NCI-H748 (cell line): ENCODE measurements around the gene C10orf105.

ENCODE experiments used
- DNase-seq: peaks from one replicate; lab custom pipeline; 2025; ENCODE audit not compliant: unreplicated experiment; lab: John Stamatoyannopoulos, UW

C10orf105 gene

GRCh38 chr10:71737834-71738197 is 18.2 kb upstream of the C10orf105 start:
- no peak for DNase-seq

DNA sequence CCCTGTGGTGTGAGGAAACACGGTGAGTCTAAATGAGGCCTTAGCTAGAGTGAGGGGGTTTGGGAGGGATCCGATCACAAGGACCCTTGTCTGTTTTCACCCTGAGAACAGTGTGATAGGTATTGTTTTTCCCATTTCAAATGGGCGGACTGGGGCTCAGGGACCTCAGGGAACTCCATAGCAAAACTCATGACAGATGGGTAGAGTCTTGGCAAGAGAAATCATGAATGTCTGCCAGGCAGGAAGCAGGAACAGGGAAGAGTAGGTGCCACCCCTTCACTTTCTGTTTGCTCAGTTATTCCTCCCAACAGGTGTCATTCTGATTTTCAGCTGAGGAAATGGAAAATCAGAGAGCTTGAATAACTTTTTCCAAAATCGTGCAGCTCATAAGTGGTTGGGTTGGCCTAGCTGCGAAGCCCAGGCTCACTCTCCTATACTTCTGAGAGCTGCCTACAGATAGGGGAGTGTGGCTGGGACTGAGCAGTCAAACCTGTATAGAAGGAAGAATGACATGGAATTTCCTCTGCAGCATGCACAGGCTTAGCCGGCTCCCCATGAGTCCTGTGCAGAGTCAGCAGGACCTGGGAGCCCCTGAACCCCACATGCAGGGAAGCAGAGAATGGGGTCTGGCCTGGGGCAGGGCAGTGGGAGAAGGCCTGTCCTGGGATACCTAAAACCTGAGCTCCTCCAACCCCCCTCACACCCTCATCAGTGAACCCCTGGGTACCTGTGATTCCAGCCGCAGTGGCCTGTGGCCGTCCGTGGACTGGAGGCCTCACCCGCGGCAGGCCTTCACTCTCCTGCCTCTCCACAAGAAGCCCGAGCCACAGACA is 17.6 kb upstream of the C10orf105 start:
- no peak for DNase-seq

- DNase-seq: no peak
Observed at GRCh38 chr10:71736570-71736952, 17.0 kb upstream of the C10orf105 start.

DNA sequence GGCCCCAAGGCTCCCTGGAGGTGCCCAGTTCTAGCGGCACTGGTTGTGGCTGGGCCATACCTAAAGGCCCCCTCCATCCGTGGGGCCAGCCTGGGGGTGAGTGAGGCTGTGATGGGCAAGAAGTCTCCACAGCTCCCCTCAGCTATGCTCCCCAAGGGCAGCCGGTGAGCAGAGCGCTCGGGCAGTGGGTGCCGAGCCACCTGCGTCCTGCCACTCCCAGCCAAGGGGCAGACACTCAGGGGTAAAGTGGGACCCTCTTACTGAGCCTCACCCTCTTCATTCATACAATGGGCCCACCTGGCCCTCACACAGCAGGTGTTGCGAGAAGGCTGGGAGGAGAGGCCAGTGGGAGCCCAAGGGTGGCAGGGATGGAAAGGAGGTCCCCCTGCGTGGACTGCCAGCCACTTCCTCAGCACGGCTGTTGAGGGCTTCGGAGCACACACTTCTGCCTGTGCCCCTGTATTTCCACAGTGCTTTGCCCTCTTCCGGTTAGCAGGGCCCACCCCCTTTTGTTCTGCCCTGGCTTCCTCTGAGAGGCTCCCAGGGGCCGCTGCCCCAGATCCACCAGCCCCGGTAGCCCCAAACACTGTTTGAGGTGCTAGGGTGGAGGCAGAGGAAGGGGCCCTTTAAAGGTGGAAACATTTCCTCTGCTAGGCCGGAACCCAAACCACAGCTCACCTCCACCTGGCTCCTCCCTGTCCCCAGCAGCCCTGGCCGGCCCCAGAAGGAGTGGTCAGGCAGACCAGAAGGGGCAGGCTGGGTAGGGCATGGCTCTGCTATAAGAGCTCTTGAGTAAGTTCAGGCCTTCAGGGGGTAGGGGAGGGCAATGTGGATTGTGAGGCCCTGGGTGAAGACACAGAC is 16.4 kb upstream of the C10orf105 start:
- DNase-seq: no peak

- DNase-seq: no peak
Observed at GRCh38 chr10:71734797-71735196, 15.2 kb upstream of the C10orf105 start.

- DNase-seq: no peak
Observed at GRCh38 chr10:71731791-71732190, 12.2 kb upstream of the C10orf105 start.

DNA sequence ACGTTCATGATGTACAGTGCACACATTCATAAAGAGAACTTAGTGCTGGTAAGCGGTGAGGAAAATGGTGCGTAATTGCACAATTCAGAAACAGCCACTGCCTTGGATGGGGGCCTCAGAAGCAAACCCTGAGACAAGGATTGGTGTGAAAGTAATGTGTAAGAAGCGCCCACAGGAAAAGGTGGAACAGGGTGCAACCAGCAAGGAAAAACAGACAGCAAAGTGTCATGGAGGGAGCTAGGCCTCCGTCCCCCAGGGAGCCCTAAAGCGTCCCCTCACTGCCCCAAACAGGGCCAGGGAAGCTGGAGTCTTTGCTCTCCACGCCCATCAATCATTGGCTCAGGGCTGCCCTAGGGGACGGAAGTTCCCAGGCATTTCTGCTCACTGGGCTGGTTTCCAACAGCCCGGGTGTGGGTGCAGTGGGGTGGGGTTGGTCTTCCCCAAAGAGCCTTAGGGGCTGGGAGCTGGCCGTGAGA is 9.6 kb upstream of the C10orf105 start:
- no peak for DNase-seq

GRCh38 chr10:71727738-71728737 is 8.5 kb upstream of the C10orf105 start:
- peak; percentile 5 for DNase-seq

DNA sequence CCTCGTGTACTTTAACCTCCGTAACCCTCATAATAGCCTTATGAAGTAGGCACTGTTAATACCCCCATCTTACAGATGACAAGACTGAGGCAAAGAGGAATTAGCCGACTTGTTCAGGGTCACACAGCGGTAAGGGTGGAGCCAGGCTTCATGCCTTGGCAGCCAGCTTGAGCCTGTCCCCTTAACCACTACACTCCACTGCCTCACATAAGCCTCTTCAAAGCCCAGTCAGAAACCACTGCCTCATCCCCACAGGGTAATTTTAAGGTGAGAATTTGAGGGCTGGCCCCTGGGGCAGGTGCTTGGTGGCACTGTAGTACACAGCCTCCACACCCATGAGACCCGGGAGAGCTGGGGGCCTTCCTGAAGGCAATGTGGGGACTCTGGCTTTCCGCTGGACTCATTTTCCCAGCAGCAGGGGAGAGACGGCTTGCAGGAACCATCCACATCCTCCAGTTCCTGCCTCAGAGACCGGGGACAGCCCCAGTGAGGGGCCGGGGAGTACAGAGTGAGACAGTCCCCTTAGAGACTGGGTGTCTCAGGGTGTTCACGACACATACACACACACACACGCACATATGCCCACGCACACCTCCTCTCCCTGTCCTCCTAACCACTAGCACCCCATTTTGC is 7.6 kb upstream of the C10orf105 start:
- no peak for DNase-seq

DNA sequence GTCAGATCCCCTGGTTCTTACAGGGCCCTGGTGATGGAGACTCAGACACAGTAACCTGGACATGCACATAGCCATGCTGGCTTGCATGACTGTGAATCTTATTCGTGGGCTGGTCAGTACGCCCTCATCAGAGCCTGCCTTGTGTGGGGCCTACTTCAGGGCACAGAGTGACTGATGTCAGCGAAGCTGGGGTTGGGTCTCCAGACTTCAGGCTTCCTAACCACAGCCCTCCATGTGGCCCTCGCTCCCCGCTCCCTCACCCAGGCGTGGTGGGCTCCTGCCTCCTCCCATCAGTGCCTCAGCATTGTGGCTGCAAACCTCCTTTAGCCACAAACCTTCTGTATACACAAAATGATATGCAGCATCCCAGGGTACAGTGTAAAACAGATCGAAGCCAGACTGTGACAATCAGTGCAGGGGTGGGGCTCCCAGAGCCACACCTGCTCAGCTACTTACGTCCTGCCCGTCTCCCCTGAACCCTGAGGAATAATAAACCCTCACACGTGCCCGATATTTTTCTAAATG is 7.1 kb upstream of the C10orf105 start:
- no peak for DNase-seq

- no peak for DNase-seq
Observed at GRCh38 chr10:71725998-71726579, 6.5 kb upstream of the C10orf105 start.

DNA sequence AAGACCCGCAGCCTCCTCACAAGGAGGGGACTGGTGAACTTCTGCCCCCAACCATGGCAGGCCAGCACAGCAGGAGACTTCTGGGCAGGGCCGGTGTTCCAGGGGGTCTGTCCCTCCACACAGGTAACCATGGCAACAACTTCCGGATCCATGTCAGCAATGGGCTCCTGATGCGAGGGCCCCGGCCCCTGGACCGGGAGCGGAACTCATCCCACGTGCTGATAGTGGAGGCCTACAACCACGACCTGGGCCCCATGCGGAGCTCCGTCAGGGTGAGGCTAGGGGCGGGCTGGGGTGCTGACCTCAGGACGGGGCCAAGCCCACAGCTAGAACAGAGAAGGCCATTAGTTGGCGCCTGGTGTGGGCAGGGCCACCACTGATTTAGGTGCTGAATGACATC is 5.7 kb upstream of the C10orf105 start:
- no peak for DNase-seq

DNA sequence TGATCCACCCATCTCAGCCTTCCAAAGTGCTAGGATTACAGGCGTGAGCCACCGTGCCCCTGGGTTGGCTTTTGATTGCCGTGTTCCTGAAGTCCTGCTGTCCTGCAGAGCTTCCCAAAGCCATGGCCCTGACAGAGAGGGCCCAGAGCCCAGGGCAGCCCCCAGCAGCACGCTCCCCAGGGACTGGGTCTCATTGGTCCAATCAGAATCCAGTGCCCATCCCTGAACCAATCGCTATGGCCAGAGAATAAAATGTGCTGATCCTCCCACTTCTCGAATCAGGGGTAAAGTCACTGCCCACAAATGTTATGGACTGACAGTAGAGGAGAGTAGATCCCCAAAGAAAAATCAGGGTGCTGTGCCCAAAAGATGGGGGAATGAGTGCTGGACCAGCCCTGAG is 5.0 kb upstream of the C10orf105 start:
- no peak for DNase-seq

- DNase-seq: no peak
Observed at GRCh38 chr10:71723311-71723710, 3.7 kb upstream of the C10orf105 start.

DNA sequence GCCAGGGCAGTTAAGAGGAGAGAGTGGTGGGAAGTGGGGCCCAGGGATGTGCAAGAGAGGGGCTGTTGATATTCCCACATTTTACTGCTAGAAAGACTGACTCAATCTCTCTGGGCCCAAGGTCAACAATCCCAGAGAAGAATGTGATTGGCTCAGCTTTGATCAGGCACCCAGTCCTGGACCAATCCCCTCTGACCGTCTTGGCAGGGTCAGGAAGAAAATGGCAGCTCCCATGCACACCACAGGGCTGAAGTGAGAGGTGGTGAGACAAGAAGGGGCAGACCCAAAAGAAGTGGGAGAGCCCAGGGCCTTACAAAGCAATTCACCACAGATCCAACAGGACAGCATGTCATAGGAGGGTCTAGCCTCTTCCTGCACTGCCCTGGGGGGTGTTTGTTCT is 3.3 kb upstream of the C10orf105 start:
- no peak for DNase-seq

DNA sequence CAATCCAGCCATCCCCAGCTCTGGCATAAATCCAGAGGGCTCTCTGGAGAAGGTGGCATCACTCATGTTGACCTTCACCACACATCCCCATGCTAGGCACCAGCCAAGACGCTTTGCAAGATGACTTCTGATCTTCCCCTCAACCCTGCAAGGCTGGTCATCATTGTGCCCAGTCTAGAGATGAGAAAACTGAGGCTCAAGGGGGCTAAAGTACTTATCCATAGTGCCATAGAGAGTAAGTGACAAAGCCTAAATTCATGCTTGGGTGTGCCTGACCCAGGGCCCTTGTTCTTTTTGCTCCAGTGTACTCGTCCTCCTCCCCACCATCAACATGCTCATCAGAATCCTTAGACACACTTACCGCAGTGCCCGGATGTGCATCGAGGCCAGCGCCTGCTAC is 1.7 kb upstream of the C10orf105 start:
- DNase-seq: no peak

GRCh38 chr10:71720288-71720687 is 710 bp upstream of the C10orf105 start:
- DNase-seq: no peak

GRCh38 chr10:71719042-71719441 is 536 bp downstream of the C10orf105 start:
- DNase-seq: no peak

- no peak for DNase-seq
Observed at GRCh38 chr10:71718165-71718698, 1.3 kb downstream of the C10orf105 start.

DNA sequence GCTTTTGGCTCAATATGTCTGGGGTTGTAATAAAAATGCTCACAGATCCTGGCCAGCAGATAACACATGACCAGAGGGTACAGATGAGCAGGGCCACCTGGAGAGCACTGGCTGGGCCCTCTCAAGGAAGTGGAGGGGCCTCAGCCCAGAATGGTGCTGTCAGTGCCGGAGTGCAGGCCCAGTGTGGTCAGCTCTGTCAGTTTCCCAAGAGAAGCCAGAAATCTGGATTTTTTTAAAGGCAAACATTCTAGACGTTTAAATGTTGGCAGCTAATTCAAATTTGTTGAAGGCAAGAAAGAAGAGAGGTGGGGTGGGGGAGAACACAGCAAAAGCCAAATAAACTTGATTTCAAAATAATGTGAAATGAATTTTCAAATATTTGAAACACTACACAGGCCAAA is 2.0 kb downstream of the C10orf105 start:
- DNase-seq: no peak
